ENCODE results near the gene CHI3L1.

Gene CHI3L1

GRCh38 chr1:203149188-203149840 is 37.2 kb downstream of the CHI3L1 start:
- H3K4me3 ChIP-seq (ENCODE audit: insufficient read depth, low read length, poor library complexity, severe bottlenecking) = no peak overlapping the region
- no peak for TF ChIP-seq EZH2phosphoT487 (conservative IDR thresholded peaks at IDR 0.05; ENCODE audit: low read length)
- no peak for TF ChIP-seq CTCF (IDR thresholded peaks at IDR 0.05; ENCODE audit: insufficient read depth, low read length, poor library complexity, severe bottlenecking)
- no peaks in the 10 kb centered on the region for H3K9me3 ChIP-seq (ENCODE audit: insufficient read depth, low read length)
- no peaks in the 10 kb centered on the region for H3K36me3 ChIP-seq (ENCODE audit: low read length)
- no peaks in the 10 kb centered on the region for H3K79me2 ChIP-seq (ENCODE audit: insufficient read depth, low read length)
- H2AFZ ChIP-seq (ENCODE audit: low read depth, low read length, severe bottlenecking) = no peak overlapping the region
- H3K27me3 ChIP-seq (ENCODE audit: low read length) = no peaks in the 10 kb centered on the region
- H3K27ac ChIP-seq (ENCODE audit: low read depth, low read length) = no peak overlapping the region
- no peak overlapping the region for H3K4me2 ChIP-seq (ENCODE audit: low read depth, low read length, poor library complexity, severe bottlenecking)
- no peaks in the 10 kb centered on the region for H3K9me2 ChIP-seq (replicated peaks; ENCODE audit: insufficient read depth, low read length)
- H3K9ac ChIP-seq (ENCODE audit: low read length) = no peak overlapping the region
- H4K20me1 ChIP-seq (ENCODE audit: low read depth, low read length) = no peaks in the 10 kb centered on the region
- no peaks in the 10 kb centered on the region for H3F3A ChIP-seq (ENCODE audit: insufficient read depth)

GRCh38 chr1:203148579-203148978 is 37.9 kb downstream of the CHI3L1 start:
- no peak overlapping the region for H3K9ac ChIP-seq (ENCODE audit: low read length)
- no peaks in the 10 kb centered on the region for H3K9me3 ChIP-seq (ENCODE audit: insufficient read depth, low read length)
- TF ChIP-seq CTCF (IDR thresholded peaks at IDR 0.05; ENCODE audit: insufficient read depth, low read length, poor library complexity, severe bottlenecking) (no peak), EZH2phosphoT487 (conservative IDR thresholded peaks at IDR 0.05; ENCODE audit: low read length) (no peak)
- no peaks in the 10 kb centered on the region for H3K79me2 ChIP-seq (ENCODE audit: insufficient read depth, low read length)
- no peaks in the 10 kb centered on the region for H3K27me3 ChIP-seq (ENCODE audit: low read length)
- H3K36me3 ChIP-seq (ENCODE audit: low read length) = no peaks in the 10 kb centered on the region
- H3K4me3 ChIP-seq (ENCODE audit: insufficient read depth, low read length, poor library complexity, severe bottlenecking) = no peak overlapping the region
- H4K20me1 ChIP-seq (ENCODE audit: low read depth, low read length) = no peaks in the 10 kb centered on the region
- no peaks in the 10 kb centered on the region for H3K9me2 ChIP-seq (replicated peaks; ENCODE audit: insufficient read depth, low read length)
- H3K27ac ChIP-seq (ENCODE audit: low read depth, low read length) = no peak overlapping the region
- H3F3A ChIP-seq (ENCODE audit: insufficient read depth) = no peaks in the 10 kb centered on the region
- H3K4me2 ChIP-seq (ENCODE audit: low read depth, low read length, poor library complexity, severe bottlenecking) = no peak overlapping the region
- H2AFZ ChIP-seq (ENCODE audit: low read depth, low read length, severe bottlenecking) = no peak overlapping the region

- no peaks in the 10 kb centered on the region for H3K9me2 ChIP-seq (replicated peaks; ENCODE audit: insufficient read depth, low read length)
- H3K4me2 ChIP-seq (ENCODE audit: low read depth, low read length, poor library complexity, severe bottlenecking) = no peak overlapping the region
- no peaks in the 10 kb centered on the region for H3K9me3 ChIP-seq (ENCODE audit: insufficient read depth, low read length)
- no peak overlapping the region for H3K9ac ChIP-seq (ENCODE audit: low read length)
- H3K27me3 ChIP-seq (ENCODE audit: low read length) = no peaks in the 10 kb centered on the region
- H4K20me1 ChIP-seq (ENCODE audit: low read depth, low read length) = no peaks in the 10 kb centered on the region
- no peaks in the 10 kb centered on the region for H3K79me2 ChIP-seq (ENCODE audit: insufficient read depth, low read length)
- H2AFZ ChIP-seq (ENCODE audit: low read depth, low read length, severe bottlenecking) = no peak overlapping the region
- H3K36me3 ChIP-seq (ENCODE audit: low read length) = no peaks in the 10 kb centered on the region
- TF ChIP-seq EZH2phosphoT487 (conservative IDR thresholded peaks at IDR 0.05; ENCODE audit: low read length) (no peak), CTCF (IDR thresholded peaks at IDR 0.05; ENCODE audit: insufficient read depth, low read length, poor library complexity, severe bottlenecking) (no peak)
- no peak overlapping the region for H3K4me3 ChIP-seq (ENCODE audit: insufficient read depth, low read length, poor library complexity, severe bottlenecking)
- H3F3A ChIP-seq (ENCODE audit: insufficient read depth) = no peaks in the 10 kb centered on the region
- H3K27ac ChIP-seq (ENCODE audit: low read depth, low read length) = no peak overlapping the region
Observed at GRCh38 chr1:203148127-203148526, 38.4 kb downstream of the CHI3L1 start.

Data from SU-DHL-6 (cell line).